Frontal cortex (tissue), 4 donors: ENCODE data around the gene SMG5. TPM values are rescaled to one million over a fixed set of nuclear protein-coding genes. Genes with fewer than 3 reads are reported as not detected.
"Not testable (repeated sequence)": the region's sequence is repeated elsewhere in the genome, so short reads cannot be mapped to it uniquely, and the experiment has no call there.

Source experiments
- DNase-seq, 2 donors: peaks; one replicate each; pipeline ENCODE4 v3.0.0; 2012; ENCODE audit warnings: low spot score in 2 of 2
- FAIRE-seq: peaks from 2 replicates; lab custom pipeline; 2012; peaks lifted over from hg19 to GRCh38; lab: Jason Lieb, UNC
- total RNA-seq: library from RNA; depleted of rRNA; stranded (reverse); fragments of >200 nt; gene quantifications from one replicate; pipeline ENCODE4 v1.2.3, GENCODE V29; 2014
- donor health status: control.
- donor health status: control.
- donor health status: control.

SMG5 gene, protein sequence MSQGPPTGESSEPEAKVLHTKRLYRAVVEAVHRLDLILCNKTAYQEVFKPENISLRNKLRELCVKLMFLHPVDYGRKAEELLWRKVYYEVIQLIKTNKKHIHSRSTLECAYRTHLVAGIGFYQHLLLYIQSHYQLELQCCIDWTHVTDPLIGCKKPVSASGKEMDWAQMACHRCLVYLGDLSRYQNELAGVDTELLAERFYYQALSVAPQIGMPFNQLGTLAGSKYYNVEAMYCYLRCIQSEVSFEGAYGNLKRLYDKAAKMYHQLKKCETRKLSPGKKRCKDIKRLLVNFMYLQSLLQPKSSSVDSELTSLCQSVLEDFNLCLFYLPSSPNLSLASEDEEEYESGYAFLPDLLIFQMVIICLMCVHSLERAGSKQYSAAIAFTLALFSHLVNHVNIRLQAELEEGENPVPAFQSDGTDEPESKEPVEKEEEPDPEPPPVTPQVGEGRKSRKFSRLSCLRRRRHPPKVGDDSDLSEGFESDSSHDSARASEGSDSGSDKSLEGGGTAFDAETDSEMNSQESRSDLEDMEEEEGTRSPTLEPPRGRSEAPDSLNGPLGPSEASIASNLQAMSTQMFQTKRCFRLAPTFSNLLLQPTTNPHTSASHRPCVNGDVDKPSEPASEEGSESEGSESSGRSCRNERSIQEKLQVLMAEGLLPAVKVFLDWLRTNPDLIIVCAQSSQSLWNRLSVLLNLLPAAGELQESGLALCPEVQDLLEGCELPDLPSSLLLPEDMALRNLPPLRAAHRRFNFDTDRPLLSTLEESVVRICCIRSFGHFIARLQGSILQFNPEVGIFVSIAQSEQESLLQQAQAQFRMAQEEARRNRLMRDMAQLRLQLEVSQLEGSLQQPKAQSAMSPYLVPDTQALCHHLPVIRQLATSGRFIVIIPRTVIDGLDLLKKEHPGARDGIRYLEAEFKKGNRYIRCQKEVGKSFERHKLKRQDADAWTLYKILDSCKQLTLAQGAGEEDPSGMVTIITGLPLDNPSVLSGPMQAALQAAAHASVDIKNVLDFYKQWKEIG
- total RNA-seq, result 27.3 TPM

DNA sequence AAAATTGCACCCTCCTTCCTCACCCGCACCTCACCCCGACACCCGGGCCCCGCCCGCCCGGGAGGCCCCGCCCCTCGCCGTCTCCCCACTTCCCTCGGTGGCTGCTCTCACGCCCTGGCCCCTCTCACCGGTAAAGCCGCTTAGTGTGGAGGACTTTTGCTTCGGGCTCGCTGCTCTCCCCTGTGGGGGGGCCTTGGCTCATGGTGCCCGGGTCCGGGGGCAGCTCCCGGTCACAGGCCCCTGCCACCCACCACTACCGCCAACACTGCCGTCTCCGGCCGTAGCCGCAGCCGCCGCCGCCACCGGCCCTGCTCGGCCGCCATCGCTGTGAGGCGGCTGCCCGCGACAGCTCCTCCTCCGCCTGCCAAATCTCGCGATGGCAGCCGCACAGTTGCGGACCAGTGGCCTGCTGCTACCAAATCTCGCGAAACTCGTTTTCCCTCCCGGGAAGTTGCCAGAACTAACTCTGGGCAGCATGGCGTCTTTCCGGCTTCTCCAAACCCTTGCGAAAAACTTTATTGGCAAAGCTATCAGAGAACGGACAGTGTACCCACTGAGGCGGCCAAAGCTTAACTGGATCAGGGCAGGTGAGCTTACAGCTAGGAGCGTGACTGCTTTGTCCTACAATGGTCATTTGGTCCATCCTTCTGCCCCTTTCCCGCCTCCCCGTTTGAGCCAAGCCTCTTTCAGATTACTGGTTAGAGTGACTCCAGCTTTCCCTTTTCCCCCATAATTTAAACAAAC lies at the start of gene SMG5:
Gene SMG5, minus strand, starts transcription at position 347 of the 744 bp plus-strand sequence. Its CDS starts 145 bp downstream, at position 202.
- FAIRE-seq (no peak), DNase-seq (peak; percentile 90 to 94)

DNA sequence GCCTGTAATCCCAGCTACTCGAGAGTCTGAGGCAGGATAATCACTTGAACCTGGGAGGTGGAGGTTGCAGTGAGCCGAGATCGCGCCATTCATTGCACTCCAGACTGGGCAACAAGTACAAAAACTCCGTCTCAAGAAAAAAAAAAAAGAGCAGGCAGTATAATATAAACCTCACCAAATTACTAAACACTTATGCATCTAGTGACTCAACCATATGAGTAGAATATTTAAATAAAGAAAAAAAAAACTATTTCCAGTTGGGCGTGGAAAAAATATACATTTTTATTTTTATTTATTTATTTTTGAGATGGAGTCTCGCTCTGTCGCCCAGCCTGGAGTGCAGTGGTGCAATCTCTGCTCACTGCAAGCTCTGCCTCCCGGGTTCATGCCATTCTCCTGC lies 40.6 kb upstream of the SMG5 start:
- not testable (repeated sequence) for FAIRE-seq, DNase-seq

DNA sequence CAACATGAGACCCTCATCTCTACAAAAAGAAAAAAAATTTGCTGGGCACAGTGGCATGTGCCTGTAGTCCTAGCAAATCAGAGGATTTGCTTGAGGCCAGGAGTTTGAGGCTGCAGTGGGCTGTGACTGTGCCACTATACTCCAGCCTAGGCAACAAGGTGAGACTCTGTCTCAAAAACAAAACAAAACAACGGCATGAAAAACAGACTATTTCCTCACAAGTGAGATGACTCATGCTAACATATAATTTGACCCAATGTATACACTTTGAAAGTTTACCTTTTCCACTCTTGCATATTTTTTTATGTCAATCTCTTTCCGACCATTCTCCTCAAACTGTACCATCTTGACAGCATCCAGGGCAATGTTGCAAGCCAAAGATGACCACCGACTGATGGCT lies 37.9 kb upstream of the SMG5 start:
- FAIRE-seq (no peak), DNase-seq (no peak)

DNA sequence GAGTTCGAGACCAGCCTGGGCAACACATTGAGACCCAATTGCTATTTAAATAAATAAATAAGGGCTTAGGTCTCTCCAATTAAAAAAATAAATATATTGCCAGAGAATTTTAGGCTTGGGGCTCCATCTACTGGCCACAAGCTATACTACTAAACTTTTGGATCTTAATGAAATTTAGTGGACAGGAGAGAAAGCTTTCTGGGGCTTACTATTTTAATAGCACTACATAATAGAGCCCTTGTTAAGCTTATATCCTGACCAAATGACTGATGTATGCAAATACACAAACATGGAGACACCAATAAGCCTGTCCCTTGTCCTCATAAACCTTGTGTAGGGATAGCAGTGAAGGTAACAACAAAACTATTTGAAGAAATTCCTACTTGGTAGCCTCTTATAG lies 37.0 kb upstream of the SMG5 start:
- FAIRE-seq (no peak), DNase-seq (peak in 1 of 2 donors; percentile 29)

DNA sequence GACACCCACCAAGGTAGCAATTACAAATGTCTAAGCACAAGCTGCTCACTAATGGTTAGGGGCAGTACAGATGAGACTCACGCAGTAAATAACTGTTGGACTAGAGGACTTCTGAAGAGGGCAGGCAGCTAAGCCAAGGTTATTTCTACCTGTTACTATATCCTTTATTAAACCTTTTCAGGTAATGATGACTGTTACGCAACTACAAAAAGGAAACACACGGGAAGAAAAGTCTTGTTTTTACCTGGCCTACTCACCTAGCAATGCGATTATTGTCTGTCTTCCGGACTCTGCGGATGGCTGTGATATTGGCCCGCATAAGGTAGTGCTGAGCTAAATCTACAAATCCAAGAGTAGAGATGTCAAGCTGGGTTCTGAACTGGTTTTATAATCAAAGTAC lies 34.3 kb upstream of the SMG5 start:
- DNase-seq, result no peak
- FAIRE-seq, result no peak

DNA sequence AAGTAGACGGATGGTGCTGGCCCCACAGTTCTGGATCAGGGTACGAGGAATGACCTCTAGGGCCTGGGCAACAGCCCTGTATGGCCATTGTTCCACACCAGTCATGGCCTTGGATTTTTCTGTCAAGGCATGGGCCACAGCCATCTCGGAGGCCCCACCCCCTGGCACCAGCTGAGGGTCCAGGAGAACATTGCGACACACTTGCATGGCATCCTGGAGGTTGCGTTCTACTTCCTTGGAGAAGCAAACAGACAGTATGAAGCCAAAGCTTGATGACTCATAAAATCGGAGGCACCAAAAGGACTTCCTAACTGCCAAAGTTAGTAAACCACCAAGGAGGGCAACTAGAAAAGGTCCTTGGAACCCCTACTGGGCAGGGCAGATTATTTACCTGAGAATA lies 28.3 kb upstream of the SMG5 start:
- no peak for DNase-seq
- no peak for FAIRE-seq

DNA sequence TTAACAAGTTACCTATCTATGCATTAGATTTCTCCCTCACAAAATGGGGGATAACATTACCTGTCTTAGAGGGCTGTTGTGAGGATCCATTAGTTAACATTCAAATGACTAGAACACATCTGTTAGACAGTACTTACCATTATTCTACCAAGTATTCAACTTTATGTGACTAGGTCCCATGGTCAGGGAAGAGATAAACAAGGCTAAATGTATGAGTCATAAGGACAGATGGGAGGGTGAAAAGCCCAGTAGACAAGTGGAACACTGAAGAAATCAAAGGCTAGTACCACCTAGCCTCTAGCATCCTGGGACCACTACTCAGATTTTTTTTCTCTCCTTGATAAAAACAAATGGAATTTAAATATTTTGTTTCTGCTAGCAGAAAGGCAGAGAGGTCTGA lies 25.5 kb upstream of the SMG5 start:
- DNase-seq (no peak), FAIRE-seq (no peak)

DNA sequence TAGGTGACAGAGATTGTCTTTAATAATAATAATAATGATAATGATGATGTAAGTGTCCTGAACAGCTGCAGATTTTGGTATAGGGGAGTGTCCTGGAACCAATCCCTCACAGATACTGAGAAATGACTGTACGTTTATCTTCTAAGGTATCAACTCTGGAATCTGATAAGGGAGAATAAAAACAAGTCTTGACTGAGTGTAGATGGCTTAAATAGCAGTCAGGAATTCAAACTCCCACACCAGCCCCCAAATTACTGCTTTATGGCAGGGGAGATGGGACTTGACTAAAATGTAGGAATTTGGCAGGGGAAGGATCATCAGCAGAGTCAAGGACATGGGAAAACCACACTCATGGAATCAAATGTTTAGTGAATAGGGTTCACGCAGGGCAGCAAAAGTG lies 22.6 kb upstream of the SMG5 start:
- DNase-seq (no peak), FAIRE-seq (no peak)

DNA sequence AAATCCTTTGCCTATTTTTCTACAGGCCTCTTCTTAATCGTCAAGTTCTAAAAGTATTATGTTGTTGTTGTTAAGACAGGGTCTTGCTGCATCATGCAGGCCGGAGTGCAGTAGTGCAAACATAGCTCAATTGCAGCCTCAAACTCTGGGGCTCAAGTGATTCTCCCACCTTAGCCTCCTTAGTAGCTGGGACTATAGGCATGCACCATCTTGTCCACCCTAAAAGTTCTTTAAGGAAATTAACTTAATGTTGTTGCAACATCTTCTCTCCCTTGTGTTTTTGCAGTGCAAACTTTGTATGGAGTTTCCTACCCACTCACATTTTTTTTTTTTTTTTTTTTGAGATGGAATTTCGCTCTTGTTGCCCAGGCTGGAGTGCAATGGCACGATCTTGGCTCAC lies 20.6 kb upstream of the SMG5 start:
- no peak for FAIRE-seq
- DNase-seq, result no peak

DNA sequence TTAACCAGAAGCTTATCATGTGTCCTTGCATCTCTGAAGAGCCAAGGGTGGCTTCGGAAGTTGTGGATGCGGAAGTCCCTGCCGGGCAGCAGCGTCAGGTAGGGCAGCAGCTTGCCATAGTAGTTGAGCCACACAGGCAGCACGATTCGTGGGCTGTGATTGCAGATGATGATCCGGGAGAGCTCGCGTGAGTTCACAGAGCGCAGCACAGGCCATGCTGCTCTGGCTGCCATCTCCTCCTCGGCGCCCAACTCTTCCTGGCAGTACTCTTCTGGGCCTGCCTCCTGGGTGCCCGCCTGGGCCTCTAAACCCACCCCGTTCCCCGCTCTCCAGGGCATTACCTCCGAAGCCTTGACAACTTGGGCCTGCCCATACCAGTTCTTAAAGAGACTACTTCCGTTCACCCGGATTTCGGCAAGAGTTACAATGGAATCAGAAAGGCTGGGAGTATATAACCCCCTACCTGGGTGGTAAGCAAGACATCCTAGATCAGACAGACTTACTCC lies 16.3 kb upstream of the SMG5 start, which contains the start of gene VHLL:
Gene VHLL, minus strand, starts transcription at position 456 of the 506 bp plus-strand sequence. Its CDS starts 118 bp downstream, at position 338.
- FAIRE-seq (no peak), DNase-seq (no peak)

DNA sequence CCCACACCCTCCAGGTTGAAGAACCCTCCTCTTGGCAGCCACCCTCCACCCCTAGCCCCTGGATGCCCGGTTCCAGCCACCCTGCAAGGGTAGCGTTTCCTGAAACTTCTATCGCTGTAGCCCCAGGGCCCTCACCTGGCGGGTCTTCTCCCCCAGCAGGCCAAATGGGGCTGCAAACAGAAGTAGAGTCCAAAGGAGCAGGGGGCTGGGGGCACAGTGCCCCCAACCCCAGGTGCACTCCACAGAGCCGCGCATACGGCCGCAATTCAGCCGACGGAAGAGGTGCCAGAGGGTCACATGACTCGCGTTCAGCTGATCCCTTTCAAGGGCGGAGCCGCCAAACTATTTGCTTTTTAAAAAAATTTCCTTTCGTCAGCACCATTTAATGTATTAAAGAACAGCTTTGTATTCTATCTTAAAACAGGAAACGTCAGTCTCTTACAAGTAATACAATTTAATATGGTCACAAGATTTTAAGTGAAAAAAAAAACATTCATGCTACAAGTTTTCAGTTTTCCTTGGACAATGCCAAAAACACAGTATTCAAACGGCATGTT lies 12.8 kb upstream of the SMG5 start, which contains the start of gene GLMP:
Gene GLMP, minus strand, starts transcription at position 289 of the 557 bp plus-strand sequence. Its CDS starts 34 bp downstream, at position 255.
- peak; percentile 61 to 72 for DNase-seq
- FAIRE-seq, result no peak

DNA sequence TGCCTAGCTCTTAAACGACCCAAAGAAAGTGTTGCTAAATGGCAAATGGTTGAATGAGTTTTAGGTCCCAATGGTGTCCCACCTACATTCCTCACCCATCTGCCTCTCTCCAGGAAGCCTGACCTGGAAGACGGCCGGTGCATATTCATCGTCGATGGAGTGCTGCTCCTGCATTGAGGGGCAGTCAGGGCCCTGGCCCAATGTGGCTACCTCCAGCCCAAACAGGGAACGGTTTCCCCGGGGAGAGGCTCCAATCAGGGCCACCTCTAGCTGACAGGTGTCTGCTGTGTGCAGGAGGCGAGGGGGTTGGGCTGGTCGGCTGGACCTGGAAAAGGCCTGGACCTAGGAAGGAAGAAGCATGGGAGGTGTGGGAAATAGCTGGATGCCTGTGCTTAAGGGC lies 11.3 kb upstream of the SMG5 start:
- no peak for DNase-seq
- FAIRE-seq, result no peak

DNA sequence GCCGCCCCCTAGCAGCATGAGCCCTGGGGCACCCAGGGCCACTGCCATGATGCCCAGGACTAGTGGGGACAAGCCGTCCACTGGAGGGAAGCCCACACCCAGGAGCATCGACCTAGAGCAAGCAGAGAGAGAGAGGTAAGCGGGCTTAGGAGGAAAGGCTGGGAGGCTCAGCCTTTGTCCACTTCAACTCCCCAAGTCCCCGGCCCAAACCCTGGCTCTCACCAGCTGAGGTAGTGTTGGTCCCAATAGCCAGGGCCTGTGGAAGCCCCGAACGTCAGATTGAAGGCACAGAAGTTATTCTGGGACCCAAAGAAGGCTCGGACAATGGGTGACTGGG lies 10.4 kb upstream of the SMG5 start:
- FAIRE-seq, result no peak
- DNase-seq, result no peak

DNA sequence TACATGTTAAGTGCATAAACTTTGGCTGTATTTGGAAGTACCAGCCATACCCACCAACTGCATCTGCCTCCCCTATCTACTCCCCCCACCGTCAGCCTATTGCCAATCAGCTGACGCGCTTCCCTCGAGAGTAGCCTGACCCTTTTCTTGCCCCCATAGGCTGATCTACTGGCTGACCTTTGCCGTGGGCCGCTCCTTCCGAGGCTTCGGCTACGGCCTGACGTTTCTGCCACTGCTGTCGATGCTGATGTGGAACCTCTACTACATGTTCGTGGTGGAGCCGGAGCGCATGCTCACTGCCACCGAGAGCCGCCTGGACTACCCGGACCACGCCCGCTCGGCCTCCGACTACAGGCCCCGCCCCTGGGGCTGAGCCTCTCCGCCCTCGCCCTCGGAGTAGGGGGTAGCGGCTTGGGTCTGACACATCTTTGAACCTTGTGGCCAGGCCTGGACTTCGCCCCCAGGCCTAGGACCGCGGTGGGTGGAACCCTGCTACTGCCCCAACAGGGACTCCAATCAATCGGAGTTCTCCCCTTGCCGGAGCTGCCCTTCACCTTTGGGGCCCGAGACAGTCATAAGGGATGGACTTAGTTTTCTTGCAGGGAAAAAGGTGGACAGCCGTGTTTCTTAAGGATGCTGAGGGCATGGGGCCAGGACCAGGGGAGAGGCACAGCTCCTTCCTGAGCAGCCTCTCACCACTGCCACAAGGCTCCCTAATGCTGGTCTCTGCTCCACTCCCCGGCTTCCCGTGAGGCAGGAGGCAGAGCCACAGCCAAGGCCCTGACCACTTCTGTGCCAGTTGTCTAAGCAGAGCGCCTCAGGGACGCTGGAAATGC lies 8.8 kb upstream of the SMG5 start:
- no peak for FAIRE-seq
- peak; percentile 59 to 80 for DNase-seq

DNA sequence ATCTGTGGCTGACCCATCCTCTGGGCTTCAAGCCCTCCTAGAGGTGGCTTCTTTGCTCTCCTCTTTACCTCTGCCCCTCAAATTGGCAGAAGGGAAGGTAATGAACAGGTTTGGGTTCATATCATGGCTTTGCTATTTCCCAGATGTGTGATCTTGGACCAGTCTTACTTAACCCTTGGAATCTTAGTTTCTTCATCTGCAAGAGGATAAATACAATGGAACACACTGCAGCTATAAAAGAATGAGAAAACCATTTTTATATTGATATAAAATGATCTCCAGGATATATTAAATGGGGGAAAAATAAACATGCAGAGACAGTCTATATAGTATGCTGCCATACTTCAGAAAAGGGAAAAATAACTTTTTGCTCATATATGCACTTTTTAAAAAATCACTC lies 7.2 kb upstream of the SMG5 start:
- no peak for DNase-seq
- no peak for FAIRE-seq

DNA sequence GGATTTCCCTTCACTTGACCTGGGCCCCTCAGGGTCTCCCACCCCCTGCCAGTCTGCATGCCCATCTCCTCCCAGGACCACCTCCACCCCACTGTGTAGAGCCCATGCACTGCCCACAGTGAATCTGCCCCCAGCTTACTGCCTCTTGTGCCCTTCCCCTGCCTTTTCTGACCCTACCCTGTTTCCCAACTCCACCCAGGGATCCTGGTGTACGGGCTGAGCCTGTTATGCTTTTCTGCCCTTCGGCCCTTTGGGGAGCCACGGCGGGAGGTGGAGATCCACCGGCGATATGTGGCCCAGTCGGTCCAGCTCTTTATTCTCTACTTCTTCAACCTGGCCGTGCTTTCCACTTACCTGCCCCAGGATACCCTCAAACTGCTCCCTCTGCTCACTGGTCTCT lies 3.4 kb upstream of the SMG5 start:
- DNase-seq, result no peak

DNA sequence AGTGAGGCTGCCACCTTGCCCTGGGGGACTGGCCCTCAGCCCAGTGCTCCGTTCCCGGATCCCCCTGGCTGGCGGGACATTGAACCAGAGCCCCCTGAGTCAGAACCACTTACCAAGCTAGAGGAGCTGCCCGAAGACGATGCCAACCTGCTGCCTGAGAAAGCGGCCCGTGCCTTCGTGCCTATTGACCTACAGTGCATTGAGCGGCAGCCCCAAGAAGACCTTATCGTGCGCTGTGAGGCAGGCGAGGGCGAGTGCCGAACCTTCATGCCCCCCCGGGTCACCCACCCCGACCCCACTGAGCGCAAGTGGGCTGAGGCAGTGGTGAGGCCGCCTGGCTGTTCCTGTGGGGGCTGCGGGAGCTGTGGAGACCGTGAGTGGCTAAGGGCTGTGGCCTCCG lies 2.8 kb upstream of the SMG5 start:
- FAIRE-seq (no peak), DNase-seq (no peak)

More for the DNA sequence above, 3.4 kb upstream of the SMG5 start:
- FAIRE-seq, result no peak

DNA sequence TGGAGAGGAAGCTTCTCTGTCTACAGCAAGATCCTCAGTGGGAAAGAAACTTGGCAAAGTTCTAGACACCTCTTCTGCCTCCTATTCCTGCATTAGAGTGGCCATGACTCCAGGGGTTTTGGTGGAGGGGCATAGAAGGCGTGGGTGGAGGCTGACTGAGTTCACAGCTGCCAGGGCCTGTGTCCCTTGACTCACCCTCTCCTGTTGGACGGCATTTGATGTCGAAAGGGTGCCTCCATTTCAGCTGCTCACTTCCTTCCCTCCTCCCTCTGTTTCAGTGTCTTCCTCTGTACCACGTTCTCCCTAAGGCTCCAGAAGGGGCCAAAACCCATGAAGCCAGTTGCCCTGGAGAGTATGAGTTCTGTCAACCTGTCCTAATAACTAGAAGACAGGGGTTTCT lies 2.1 kb upstream of the SMG5 start:
- DNase-seq, result no peak
- no peak for FAIRE-seq

DNA sequence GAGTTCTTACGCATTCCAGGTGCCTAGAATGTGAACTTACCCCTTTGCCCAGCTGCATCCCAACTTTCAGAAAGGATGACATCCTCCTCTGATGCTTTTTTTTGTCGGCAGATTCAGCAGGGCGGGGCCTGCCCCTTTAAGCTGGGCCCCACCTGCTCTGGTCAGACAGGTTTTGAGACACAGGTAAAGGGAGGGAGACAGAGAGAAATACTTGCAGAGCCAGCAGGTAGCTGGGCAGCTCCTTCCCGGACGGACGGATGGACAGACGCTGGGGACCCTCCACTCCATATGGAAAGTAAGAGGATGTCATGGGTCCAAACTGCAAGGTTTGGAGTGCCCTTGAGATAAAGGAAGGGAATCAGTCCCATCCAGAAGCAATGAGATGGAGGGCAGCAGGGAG lies 1.5 kb upstream of the SMG5 start, which contains the start of gene TMEM79:
Gene TMEM79, plus strand, starts transcription at position 214 of the 400 bp plus-strand sequence. CDS start 902 bp downstream, outside the sequence.
- FAIRE-seq, result no peak

More for the DNA sequence above, 1.5 kb upstream of the SMG5 start, which contains the start of gene TMEM79:
- DNase-seq, result no peak
